ENCODE data around the gene FAM114A2.
A peak's percentile ranks its signal among the peaks of the same experiment; 100 is the strongest.

The FAM114A2 gene

GRCh38 chr5:154010660-154011059, 28.1 kb downstream of the FAM114A2 start:
- H3K14ac ChIP-seq (ENCODE audit: low read length), result no peak overlapping the region
- peak in 1 of 2 donors; percentile 4 for DNase-seq
- H3K79me1 ChIP-seq (ENCODE audit: low read length), result no peaks in the 10 kb centered on the region
- H3K79me2 ChIP-seq (ENCODE audit: control insufficient read depth, insufficient read depth, low read length, poor library complexity), result no peaks in the 10 kb centered on the region
- no peak overlapping the region for H3K9ac ChIP-seq (ENCODE audit: low read length)
- H3K36me3 ChIP-seq (ENCODE audit: control insufficient read depth in 1 of 2, insufficient read depth in 2 of 2, low read length in 2 of 2), result no peaks in the 10 kb centered on the region
- H3K27me3 ChIP-seq (ENCODE audit: insufficient read depth, low read length), result no peaks in the 10 kb centered on the region
- WGBS (ENCODE audit: extremely low coverage, insufficient coverage, insufficient read length), result no CpG with 5 or more reads among the region's 3 CpGs
- H3K18ac ChIP-seq (ENCODE audit: low read length), result no peak overlapping the region
- H2AFZ ChIP-seq (ENCODE audit: insufficient read depth, low read length, poor library complexity), result no peak overlapping the region
- no peaks in the 10 kb centered on the region for H3K9me3 ChIP-seq (ENCODE audit: insufficient read depth, low read depth, low read length)
- no peak overlapping the region for H2BK12ac ChIP-seq (ENCODE audit: low read length)
- no peaks in the 10 kb centered on the region for H3K4me1 ChIP-seq (ENCODE audit: control insufficient read depth in 1 of 2, insufficient read depth in 2 of 2, low read length in 2 of 2)
- no peak overlapping the region for H4K8ac ChIP-seq (ENCODE audit: low read depth, low read length)
- H4K91ac ChIP-seq (ENCODE audit: low read depth, low read length), result no peak overlapping the region
- H3K4ac ChIP-seq (ENCODE audit: low read depth, low read length), result no peak overlapping the region
- no peak overlapping the region for H2BK5ac ChIP-seq (ENCODE audit: low read depth, low read length, poor library complexity)
- H2AK5ac ChIP-seq (ENCODE audit: low read length), result no peak overlapping the region
- no peak overlapping the region for H3K27ac ChIP-seq (ENCODE audit: low read depth, low read length)
- no peak overlapping the region for H3K4me2 ChIP-seq (ENCODE audit: low read length)
- no peak overlapping the region for H2BK120ac ChIP-seq (ENCODE audit: insufficient read depth, low read length, poor library complexity)
- H3K4me3 ChIP-seq (ENCODE audit: low read depth, low read length), result no peak overlapping the region
- H4K12ac ChIP-seq (ENCODE audit: low read depth, low read length), result no peak overlapping the region
- no peak overlapping the region for H3K23ac ChIP-seq (ENCODE audit: low read length)

- Histone ChIP-seq H3K4me2 (ENCODE audit: low read length) (no peak overlapping the region), H3K79me2 (ENCODE audit: control insufficient read depth, insufficient read depth, low read length, poor library complexity) (no peaks in the 10 kb centered on the region), H3K4me3 (ENCODE audit: low read depth, low read length) (no peak overlapping the region), H3K18ac (ENCODE audit: low read length) (no peak overlapping the region), H4K12ac (ENCODE audit: low read depth, low read length) (no peak overlapping the region), H3K9me3 (ENCODE audit: insufficient read depth, low read depth, low read length) (no peaks in the 10 kb centered on the region), H2AFZ (ENCODE audit: insufficient read depth, low read length, poor library complexity) (no peak overlapping the region), H3K4me1 (ENCODE audit: control insufficient read depth in 1 of 2, insufficient read depth in 2 of 2, low read length in 2 of 2) (no peaks in the 10 kb centered on the region), H2BK120ac (ENCODE audit: insufficient read depth, low read length, poor library complexity) (no peak overlapping the region), H3K36me3 (ENCODE audit: control insufficient read depth in 1 of 2, insufficient read depth in 2 of 2, low read length in 2 of 2) (no peaks in the 10 kb centered on the region), H3K14ac (ENCODE audit: low read length) (no peak overlapping the region), H2BK12ac (ENCODE audit: low read length) (no peak overlapping the region), H4K91ac (ENCODE audit: low read depth, low read length) (no peak overlapping the region), H2BK5ac (ENCODE audit: low read depth, low read length, poor library complexity) (no peak overlapping the region), H3K79me1 (ENCODE audit: low read length) (no peaks in the 10 kb centered on the region), H3K23ac (ENCODE audit: low read length) (no peak overlapping the region), H3K9ac (ENCODE audit: low read length) (no peak overlapping the region), H3K27ac (ENCODE audit: low read depth, low read length) (no peak overlapping the region), H2AK5ac (ENCODE audit: low read length) (no peak overlapping the region), H3K4ac (ENCODE audit: low read depth, low read length) (no peak overlapping the region), H3K27me3 (ENCODE audit: insufficient read depth, low read length) (no peaks in the 10 kb centered on the region), H4K8ac (ENCODE audit: low read depth, low read length) (no peak overlapping the region)
- no CpG with 5 or more reads among the region's 1 CpG for WGBS (ENCODE audit: extremely low coverage, insufficient coverage, insufficient read length)
- no peak for DNase-seq
Observed at GRCh38 chr5:154005648-154006047, 33.1 kb downstream of the FAM114A2 start.

- Histone ChIP-seq H3K4ac (ENCODE audit: low read depth, low read length) (no peak overlapping the region), H3K23ac (ENCODE audit: low read length) (no peak overlapping the region), H3K27me3 (ENCODE audit: insufficient read depth, low read length) (no peaks in the 10 kb centered on the region), H3K4me3 (ENCODE audit: low read depth, low read length) (no peak overlapping the region), H2BK120ac (ENCODE audit: insufficient read depth, low read length, poor library complexity) (no peak overlapping the region), H4K12ac (ENCODE audit: low read depth, low read length) (no peak overlapping the region), H3K4me1 (ENCODE audit: control insufficient read depth in 1 of 2, insufficient read depth in 2 of 2, low read length in 2 of 2) (no peaks in the 10 kb centered on the region), H3K36me3 (ENCODE audit: control insufficient read depth in 1 of 2, insufficient read depth in 2 of 2, low read length in 2 of 2) (no peaks in the 10 kb centered on the region), H3K9ac (ENCODE audit: low read length) (no peak overlapping the region), H3K18ac (ENCODE audit: low read length) (no peak overlapping the region), H4K8ac (ENCODE audit: low read depth, low read length) (no peak overlapping the region), H3K79me1 (ENCODE audit: low read length) (no peaks in the 10 kb centered on the region), H3K79me2 (ENCODE audit: control insufficient read depth, insufficient read depth, low read length, poor library complexity) (no peaks in the 10 kb centered on the region), H2AK5ac (ENCODE audit: low read length) (no peak overlapping the region), H2BK12ac (ENCODE audit: low read length) (no peak overlapping the region), H3K4me2 (ENCODE audit: low read length) (no peak overlapping the region), H3K14ac (ENCODE audit: low read length) (no peak overlapping the region), H4K91ac (ENCODE audit: low read depth, low read length) (no peak overlapping the region), H2AFZ (ENCODE audit: insufficient read depth, low read length, poor library complexity) (no peak overlapping the region), H2BK5ac (ENCODE audit: low read depth, low read length, poor library complexity) (no peak overlapping the region), H3K27ac (ENCODE audit: low read depth, low read length) (no peak overlapping the region), H3K9me3 (ENCODE audit: insufficient read depth, low read depth, low read length) (no peaks in the 10 kb centered on the region)
- WGBS (ENCODE audit: extremely low coverage, insufficient coverage, insufficient read length), result no CpG with 5 or more reads among the region's 7 CpGs
- no peak for DNase-seq
Observed at GRCh38 chr5:154002511-154003020, 36.1 kb downstream of the FAM114A2 start.

GRCh38 chr5:154002093-154002492, 36.6 kb downstream of the FAM114A2 start:
- no CpG with 5 or more reads among the region's 4 CpGs for WGBS (ENCODE audit: extremely low coverage, insufficient coverage, insufficient read length)
- H3K27me3 ChIP-seq (ENCODE audit: insufficient read depth, low read length), result no peaks in the 10 kb centered on the region
- H3K79me1 ChIP-seq (ENCODE audit: low read length), result no peaks in the 10 kb centered on the region
- H2AK5ac ChIP-seq (ENCODE audit: low read length), result no peak overlapping the region
- no peak for DNase-seq
- H3K4me1 ChIP-seq (ENCODE audit: control insufficient read depth in 1 of 2, insufficient read depth in 2 of 2, low read length in 2 of 2), result no peaks in the 10 kb centered on the region
- no peak overlapping the region for H3K4me2 ChIP-seq (ENCODE audit: low read length)
- no peak overlapping the region for H3K4me3 ChIP-seq (ENCODE audit: low read depth, low read length)
- no peak overlapping the region for H2BK5ac ChIP-seq (ENCODE audit: low read depth, low read length, poor library complexity)
- no peak overlapping the region for H2BK120ac ChIP-seq (ENCODE audit: insufficient read depth, low read length, poor library complexity)
- no peaks in the 10 kb centered on the region for H3K36me3 ChIP-seq (ENCODE audit: control insufficient read depth in 1 of 2, insufficient read depth in 2 of 2, low read length in 2 of 2)
- no peak overlapping the region for H3K18ac ChIP-seq (ENCODE audit: low read length)
- H3K9ac ChIP-seq (ENCODE audit: low read length), result no peak overlapping the region
- H4K91ac ChIP-seq (ENCODE audit: low read depth, low read length), result no peak overlapping the region
- no peaks in the 10 kb centered on the region for H3K9me3 ChIP-seq (ENCODE audit: insufficient read depth, low read depth, low read length)
- no peak overlapping the region for H3K14ac ChIP-seq (ENCODE audit: low read length)
- H3K4ac ChIP-seq (ENCODE audit: low read depth, low read length), result no peak overlapping the region
- no peak overlapping the region for H2BK12ac ChIP-seq (ENCODE audit: low read length)
- H3K27ac ChIP-seq (ENCODE audit: low read depth, low read length), result no peak overlapping the region
- no peaks in the 10 kb centered on the region for H3K79me2 ChIP-seq (ENCODE audit: control insufficient read depth, insufficient read depth, low read length, poor library complexity)
- H3K23ac ChIP-seq (ENCODE audit: low read length), result no peak overlapping the region
- no peak overlapping the region for H4K8ac ChIP-seq (ENCODE audit: low read depth, low read length)
- no peak overlapping the region for H4K12ac ChIP-seq (ENCODE audit: low read depth, low read length)
- no peak overlapping the region for H2AFZ ChIP-seq (ENCODE audit: insufficient read depth, low read length, poor library complexity)
